ENCODE measurements around the gene ACSL1.
"Not testable (repeated sequence)": the region's sequence is repeated elsewhere in the genome, so short reads cannot be mapped to it uniquely, and the experiment has no call there.

ACSL1 gene

DNA sequence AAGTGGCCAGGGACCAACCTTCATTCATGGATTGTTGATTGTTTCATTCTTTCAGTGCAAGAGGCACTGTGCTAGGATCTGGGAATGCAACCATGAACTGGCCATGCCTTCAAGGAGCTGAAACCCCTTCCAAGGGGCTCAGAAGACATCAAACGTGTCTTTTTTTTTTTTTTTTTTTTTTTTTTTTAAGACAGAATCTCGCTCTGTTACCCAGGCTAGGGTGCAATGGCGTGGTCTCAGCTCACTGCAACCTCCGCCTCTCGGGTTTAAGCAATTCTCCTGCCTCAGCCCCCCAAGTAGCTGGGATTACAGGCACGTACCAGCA is 13.3 kb upstream of the ACSL1 start:
- DNase-seq = not testable (repeated sequence)

DNA sequence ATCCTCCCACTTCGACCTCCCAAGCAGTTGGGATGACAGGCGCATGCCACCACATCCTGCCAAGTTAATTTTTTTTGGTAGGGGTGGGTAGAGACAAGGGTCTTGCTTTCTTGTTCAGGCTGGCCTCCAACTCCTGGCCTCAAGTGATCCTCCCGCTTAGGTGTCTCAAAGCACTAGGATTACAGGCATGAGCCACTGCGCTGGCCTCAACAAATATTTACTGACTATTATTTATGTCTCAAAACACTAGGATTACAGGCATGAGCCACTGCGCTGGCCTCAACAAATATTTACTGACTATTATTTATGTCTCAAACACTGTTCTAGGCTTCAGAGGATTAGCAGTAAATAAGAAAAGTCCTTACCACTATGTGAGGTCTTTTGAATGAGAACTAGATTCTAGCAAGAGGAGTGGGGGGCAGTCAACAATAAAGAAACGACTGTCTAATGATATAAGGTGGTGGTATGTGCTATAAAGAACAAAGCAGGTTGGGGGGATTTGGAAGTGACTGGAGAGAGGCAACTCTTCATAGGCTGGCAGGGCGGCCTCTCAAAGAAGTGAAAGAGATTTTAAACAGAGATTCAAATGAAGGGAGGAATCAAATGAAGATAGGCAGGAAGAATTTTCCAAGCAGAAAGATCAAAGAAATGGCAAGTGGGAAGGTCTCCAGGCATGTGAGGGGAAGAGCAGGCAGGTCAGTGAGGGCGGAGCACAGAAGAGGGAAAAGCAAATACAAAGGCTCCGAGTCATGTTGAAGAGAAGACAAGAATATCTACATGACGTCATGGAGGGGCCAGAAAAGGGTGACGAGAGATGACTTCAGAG is 12.7 kb upstream of the ACSL1 start:
- no peak for DNase-seq

DNA sequence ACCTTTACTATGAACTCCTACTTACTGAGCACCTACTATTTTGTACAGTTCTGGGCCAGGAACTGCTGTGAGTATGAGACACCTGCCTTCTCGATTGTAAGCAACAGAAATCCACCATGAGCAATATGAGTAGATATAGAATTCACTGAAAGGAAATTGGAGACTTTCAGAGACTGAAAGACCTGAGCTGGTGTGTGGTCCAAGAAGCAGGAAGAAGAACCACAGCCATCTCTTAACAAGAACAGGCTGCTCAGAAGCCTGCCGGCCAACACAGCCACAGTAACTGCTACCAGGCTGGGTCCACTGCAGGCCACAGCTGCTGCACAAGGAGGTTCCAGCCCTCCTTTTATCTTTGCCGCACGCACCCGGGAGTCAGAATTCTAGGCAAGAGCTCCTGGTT is 10.8 kb upstream of the ACSL1 start:
- no peak for DNase-seq

DNA sequence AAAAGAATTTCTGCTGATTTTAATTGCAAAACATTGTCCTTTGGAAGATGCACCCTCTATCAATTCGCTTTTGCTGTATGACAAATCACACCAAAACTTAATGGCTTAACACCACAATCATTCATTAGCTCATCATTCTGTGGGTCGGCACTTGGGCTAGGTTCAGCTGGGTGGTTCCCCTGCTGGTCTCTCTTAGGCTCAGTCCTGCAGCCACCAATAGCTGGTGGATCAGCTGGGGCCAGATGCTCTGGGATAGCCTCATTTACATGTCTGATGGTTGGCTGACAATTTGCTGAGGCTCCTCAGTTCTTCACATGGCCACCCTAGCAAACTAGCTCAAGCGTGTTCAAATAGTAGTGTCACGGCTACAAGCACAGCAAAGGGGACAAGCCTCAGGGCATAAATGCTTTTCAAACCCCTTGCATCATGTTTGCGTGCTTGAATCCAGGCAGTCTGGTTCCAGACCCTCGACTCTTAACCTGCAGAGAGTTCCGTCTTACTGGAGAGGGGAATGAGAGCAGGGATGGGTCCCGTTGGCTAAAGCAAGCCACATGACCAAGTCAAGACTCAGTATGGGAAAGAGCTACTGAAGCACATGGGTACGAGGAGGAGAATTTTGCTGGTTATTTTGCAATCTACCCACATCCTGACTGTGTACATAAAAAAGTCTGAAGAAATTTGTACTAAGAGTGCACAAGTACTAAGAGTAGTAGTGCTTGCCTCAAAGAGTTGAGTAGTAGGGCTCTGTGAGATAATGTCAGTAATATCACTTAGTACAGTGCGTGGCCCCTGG is 7.5 kb upstream of the ACSL1 start:
- no peak for DNase-seq

DNA sequence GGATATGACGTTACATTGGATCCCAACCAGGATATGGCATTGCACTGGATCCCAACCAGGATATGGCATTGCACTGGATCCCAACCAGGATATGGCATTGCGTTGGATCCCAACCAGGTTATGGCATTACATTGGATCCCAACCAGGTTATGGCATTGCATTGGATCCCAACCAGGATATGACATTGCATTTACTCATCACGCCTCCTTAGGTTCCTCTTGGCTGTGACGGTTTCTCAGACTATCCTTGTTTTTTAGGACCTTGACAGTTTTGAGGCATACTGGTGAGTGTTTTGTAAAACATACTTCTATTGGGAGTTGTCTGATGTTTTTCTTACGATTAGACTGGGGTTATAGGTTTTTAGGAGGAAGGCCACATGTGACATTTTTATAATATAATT is 5.4 kb upstream of the ACSL1 start:
- DNase-seq = no peak

DNA sequence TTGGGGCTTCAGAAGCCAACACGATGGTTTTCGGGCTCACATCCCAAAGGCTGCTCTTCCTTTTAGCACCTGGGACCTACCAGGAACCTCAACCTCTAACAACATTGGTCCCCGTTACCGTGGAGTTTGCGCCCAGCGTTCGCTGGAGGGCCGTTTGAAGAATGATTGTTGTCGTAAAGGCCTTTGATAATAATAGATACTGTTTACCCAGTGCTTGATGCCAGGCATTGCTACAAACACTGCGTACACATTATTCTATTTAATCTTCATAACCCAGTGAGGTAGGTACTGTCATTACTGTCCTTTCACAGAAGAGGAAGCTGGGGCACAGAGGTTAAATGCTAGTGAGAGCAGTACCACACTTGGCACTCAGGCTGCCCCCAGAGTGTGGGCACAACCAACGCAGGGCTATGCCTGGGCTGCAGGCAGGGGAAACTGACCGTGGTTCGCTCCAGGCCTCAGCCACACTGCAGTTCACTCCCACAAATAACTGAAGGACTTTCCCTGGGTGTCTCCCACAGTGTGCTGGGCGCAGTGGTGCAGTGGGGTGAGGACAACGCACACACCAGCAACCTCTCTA is 1.0 kb upstream of the ACSL1 start:
- no peak for DNase-seq

DNA sequence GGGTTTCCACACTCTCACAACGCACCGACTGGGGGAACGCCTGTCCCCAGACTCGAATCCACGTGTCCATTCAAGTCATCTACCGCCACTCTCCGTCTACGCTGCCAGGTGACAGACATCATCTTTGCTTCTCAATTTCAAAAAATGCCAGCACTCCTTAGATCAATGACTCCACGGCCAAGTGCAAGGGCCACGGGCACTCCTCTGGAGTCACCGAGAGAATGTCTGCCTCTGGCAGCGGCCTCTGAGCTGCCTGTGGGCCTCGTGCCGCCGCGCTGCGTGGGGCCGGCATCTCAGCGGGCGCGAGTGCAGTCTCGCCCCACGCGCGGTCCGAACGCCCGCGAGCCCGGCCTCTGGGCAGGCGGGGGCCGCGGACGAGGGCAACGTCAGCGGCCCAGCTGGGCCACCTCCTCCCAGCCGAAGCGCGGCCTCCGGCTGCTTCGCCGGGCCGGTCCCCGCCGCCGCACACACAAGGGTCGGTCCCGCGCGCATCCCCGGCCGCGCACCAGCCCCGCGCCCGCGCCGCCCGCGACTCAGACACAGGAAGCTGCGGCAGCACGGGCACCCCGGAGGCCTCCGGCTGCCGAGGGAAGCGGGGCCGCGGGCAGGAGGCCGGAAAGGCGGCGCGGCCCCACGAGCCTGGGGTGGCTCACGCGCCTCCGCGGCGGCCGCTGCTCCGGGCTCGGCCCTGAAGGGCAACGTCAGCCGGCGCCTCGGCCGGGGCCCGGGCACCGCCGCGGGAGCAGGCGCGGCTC is 450 bp downstream of the ACSL1 start:
- DNase-seq = no peak

DNA sequence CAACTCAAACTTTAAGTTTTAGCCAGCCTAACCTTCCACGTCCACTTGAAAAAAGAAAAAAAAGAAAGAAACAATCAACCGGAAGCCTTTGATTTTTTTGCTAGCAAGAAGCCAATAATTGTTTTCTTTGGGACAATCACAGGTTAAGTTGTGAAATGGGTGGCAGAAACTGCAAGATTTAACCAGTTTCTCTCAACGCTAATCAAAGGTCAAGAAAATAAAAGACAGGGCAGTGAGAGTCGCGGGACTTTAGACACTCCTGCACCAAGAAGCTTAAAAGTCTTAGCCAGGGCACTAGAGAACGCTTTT is 1.0 kb downstream of the ACSL1 start:
- no peak for DNase-seq

DNA sequence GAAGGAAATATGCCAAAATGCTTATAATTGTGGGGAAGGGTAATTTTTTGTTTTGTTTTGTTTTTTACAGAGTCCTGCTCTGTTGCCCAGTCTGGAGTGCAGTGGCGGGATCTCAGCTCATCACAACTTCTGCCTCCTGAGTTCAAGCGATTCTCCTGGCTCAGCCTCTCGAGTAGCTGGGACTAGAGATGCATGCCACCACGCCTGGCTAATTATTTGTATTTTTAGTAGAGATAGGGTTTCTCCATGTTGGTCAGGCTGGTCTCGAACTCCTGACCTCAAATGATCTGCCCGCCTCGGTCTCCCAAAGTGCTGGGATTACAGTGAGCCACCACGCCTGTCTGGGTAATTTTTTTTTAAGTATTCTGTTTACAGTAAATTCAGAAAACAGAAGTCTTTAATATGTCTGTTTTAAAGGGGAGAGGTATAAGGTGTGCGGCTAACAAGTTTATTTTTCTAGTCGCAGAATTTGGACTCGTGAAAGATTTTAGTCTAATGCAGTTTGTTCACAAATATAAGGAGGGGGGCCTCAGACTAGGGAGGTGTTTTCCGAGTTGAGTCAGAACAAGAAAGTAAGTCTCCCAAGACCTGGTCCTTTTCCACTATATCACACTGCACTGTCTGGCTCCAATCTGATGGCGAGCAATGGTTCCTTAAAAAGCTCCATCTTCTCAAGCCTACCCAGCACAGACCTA is 1.5 kb downstream of the ACSL1 start:
- DNase-seq = no peak

DNA sequence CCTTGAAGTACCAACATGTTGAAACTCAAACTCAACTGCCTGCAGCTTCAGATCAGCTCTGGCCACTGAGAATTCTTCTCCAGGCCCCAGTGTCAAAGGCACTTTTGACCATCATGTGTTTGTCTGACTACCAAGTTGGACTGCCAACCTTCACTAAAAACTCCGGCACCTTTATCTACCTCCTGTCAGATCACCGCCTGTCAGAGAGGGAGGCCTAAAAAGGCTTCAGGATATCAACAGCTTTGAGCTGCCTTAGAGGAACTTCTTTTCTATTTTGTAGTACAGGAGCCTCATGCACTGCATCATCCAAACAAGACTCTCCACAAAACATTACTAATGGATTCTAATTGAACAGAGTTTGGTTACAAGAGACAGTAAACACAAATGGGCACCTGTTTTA is 2.8 kb downstream of the ACSL1 start:
- DNase-seq = no peak

DNA sequence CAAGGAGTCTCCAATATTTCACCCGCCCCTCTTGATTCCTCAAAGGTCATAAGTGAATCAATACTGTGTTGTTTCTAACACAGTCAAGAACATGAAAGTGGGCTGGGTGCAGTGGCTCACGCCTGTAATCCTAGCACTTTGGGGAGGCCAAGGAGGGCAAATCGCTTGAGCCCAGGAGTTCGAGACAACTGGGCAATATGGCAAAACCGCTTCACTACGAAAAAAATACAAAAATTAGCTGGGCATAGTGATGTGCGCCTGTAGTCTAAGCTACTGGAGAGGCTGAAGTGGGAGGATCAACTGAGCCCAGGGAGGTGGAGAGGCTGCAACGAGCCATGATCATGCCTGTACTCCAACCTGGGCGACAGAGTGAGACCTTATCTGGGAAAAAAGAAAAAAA is 3.4 kb downstream of the ACSL1 start:
- no peak for DNase-seq

DNA sequence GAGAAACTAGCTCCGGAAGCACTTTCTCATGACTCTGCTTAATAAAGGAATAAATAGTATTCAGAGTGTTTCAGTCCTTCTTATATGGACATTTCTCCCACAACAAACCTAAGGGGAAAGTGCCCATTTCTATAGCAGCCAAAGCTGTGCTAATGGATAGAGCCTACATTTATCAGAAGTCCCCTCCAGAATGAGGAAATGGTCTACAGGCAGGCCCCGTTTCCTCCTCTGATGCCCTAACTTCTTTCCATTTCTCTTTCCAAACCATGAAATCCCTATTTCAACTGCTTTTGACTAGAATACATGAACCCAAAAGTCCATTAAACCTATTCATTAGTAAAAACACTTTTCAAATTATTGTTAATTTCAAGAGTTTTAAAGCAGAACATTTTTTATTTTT is 4.5 kb downstream of the ACSL1 start:
- no peak for DNase-seq

DNA sequence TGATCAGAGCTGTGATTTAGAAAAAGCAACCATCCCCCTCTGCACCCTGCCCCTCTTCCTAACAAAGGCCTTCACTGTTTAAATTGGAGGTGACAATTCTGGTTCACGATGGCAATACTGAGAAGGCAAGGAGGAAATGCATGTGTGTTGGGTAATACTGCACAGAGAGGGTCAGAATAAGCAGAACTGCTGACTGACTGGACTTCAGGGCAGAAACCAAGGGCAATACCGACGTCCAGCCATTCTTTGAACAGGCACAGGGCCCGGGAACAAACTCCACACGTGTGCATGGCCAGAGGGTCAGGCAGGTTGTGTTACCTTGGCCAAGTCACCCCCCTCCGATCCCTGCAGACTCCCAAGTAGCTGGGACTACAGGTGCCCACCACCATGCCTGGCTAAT is 6.0 kb downstream of the ACSL1 start:
- no peak for DNase-seq

DNA sequence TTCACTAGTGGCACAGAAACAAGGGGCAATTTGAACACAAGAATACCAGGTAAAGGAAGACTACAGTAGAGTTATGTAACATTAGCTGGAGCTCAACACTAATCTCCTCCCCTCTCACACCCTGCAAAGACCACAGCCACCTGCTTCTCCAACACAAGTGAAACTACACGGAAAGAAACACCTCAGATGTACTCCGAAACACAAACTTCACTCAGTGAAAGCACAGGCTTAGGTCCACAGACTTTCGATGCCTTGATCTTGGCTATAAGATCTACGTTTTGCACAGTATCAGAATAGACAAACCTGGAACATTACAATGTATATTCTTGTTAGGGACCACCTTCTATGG is 7.6 kb downstream of the ACSL1 start:
- no peak for DNase-seq

DNA sequence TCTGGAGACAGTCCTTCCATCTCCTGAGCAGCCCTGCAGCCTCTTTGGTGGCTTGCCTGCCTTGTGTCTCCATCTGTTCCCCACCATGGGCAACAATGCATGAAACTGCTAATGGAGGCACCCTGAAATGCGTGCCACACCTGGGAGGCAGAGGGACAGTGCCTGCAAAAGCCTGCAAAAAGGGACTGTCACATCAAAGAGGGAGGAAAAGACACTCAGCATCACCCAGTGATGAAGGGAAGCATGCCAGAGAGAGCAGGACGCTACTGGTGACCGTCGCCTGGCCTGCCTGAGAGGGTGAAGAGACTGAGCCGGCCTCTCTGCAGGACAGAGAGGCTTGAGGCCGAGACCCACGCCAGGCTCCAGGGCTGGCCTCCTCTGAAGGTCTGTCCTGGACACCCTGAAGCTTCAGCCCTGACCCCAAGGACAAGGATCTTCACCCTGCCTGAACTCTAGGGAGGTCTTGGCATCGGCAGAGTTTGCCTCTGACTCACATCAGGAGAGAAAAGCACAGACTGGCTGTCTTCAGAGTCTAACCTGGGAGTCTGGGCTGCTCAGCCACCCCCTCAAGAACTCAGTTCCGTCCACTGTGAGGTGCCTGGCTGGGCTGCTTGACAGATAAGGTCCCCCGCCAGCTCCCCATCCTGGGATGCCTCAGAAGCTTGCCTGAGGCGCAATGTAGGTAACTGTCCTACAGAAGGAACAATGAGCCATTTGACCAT is 8.1 kb downstream of the ACSL1 start:
- no peak for DNase-seq

DNA sequence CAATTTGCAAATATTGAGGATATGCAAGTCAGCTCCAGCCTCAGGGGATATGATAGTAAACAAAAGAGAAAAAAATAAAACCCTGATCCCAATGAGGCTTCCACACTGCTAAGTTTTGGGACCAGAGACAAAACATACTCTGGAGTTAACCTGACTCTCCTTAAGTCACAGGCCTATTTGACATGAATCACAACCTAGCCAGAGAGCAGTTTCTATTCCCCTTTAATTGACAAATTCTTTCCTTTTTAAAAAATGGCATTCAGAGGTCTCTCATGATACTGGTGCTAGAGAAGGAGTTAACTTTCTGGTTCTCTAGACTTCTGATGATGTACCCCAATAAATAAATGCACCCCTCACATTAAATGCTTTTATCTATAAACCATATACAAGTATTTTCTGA is 8.8 kb downstream of the ACSL1 start:
- DNase-seq = no peak

DNA sequence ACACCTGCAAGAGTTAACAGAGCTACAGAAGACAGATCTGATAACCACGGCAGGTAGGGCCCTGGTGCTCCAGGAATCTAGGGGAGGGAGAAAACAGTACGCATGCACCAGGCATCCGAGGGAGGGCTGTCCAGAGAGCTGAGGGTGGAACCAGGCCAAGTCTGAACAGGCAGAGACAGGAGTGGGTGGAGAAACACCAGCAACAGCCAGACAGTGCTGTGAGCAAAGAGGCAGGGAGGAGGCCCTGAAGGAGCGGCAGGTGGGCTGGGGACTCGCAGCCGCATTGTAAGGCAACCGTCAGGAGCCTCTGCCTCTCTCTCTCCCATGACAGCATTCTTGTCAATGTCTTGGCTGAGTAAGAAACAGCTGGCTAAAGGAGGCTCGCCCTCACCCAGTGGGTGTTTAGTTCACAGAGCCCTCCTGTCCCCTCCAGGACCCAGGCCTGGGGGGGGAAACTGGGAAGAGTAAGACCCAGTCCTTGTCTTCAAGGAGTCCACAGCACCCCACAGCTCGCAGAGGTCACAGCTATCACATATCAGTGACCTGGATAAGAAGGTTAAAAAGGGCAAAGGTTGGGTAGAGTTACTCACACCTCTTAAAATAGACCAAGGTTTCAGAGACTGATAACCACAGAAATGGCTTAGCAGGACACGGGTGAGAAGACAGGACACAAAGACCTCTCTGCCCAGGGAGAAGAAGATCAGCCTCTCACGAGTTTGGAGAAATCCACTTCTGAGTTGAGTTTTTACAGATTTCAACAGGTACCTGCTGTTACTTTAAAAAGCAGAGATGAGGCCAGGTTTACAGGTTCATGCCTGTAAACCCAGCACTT is 10.5 kb downstream of the ACSL1 start:
- DNase-seq = peak; percentile 62

DNA sequence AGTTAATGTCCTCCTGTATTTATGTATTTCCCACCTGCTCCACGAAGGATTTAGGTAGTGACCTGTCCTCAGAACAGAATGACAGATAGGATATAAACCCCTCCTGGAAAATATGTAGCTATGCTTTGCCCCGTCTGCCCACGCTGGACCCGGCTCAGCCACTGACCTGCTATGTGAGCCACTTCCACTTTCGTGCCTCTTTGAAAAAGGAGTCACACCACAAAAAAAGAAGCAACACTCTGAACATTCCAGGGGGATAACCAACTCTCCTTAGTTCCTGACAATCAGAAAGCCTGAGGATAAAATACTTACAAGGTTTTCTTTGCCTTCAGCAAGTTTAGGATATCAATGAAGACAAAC is 11.1 kb downstream of the ACSL1 start:
- DNase-seq = no peak

DNA sequence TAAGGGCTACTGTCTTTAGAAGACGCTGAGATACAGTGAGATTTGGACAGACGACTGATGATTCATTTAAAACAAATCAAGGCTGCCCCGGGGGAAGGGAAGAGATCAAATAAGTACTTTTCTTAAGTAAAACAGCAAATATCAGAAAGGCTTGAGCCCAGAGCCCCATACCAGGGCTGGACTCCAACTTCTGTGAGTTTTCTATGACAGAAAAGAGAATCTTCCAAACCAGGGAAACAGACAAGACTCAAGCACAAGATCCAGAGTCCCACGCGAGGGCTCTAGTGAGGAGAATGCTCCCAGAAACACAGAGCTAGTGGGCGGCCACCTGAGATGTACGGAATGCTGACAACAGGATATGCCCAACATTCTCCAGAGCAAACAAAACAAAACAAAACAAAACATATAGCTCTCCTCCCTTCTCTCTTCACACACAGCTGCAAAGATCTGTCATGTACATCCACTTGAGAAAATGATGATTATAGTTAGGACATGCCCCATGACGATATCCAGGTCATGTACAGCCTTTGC is 13.1 kb downstream of the ACSL1 start:
- DNase-seq = no peak

DNA sequence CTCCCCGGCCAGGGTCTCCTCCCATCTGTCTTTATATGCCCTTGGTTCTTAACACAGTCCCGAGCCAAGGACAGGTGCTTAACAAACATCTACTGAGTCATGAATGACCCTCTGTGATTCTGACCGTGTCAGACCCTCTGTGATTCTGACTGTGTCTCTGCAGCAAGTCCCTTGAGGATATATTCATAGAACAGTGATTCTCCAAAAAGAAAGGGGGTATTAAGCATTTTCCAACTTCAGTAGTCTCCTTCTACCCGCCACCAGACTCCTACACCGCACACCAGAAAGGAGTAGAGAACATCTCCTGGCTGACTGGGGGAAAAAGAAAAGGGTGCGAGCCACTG is 13.6 kb downstream of the ACSL1 start:
- DNase-seq = no peak

DNA sequence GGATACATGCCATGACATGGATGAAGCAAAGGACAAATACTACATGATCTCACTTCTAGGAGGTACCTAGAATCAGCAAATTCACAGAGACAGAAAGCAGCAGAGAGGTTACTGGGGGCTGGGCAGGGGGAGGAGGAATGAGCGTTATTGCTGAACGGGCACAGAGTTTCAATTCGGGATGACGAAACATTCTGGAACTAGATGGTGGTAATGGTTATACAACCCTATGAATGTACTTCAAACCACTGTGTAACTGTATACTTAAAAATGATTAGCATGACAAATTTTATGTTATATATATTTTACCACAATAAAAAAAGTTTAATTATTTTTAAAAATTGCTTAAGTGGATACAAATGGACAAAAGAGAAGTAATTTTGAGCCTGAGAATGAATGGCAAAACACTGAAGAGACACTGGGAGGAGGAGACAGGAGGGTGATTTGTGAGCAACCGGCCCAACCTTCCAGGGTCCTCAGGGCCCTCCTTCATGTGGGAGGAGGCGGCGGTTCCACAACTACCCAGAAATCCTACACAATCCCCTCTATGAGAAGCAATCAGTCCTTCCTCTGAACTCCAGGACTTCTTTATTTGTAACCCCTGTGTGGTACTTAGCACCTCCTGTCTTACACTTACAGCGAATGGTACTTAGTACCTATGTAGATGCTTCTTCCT is 14.1 kb downstream of the ACSL1 start:
- DNase-seq = no peak

Measured in right forelimb (tissue), 1 donor.